Hematopoietic multipotent progenitor cell treated with erythropoietin and hydrocortisone succinate and interleukin-3 and kit ligand, for 6 days (in vitro differentiated cells): ENCODE data around the gene KLF12.

Experiments
- DNase-seq: peaks from one replicate; pipeline ENCODE4 v3.0.0-alpha.2; 2015

The KLF12 gene

GRCh38 chr13:74134777-74135325 lies 647 bp upstream of the KLF12 start:
- DNase-seq, result peak; percentile 30

GRCh38 chr13:74133657-74134201 lies 475 bp downstream of the KLF12 start:
- DNase-seq, result peak; percentile 66

- DNase-seq, result peak; percentile 23
Observed at GRCh38 chr13:74132776-74133656, 1.2 kb downstream of the KLF12 start.

- DNase-seq, result no peak
Observed at GRCh38 chr13:74132152-74132775, 1.9 kb downstream of the KLF12 start.

GRCh38 chr13:74131227-74131626 lies 3.0 kb downstream of the KLF12 start:
- no peak for DNase-seq

GRCh38 chr13:74129500-74130191 lies 4.6 kb downstream of the KLF12 start:
- peak; percentile 41 for DNase-seq

GRCh38 chr13:74128156-74128767 lies 5.9 kb downstream of the KLF12 start:
- no peak for DNase-seq

GRCh38 chr13:74118328-74118727 lies 15.9 kb downstream of the KLF12 start:
- no peak for DNase-seq

- DNase-seq, result no peak
Observed at GRCh38 chr13:74117207-74117705, 16.9 kb downstream of the KLF12 start.

- DNase-seq, result no peak
Observed at GRCh38 chr13:74115133-74115532, 19.1 kb downstream of the KLF12 start.

GRCh38 chr13:74114641-74115040 lies 19.6 kb downstream of the KLF12 start:
- DNase-seq, result no peak

GRCh38 chr13:74114202-74114601 lies 20.0 kb downstream of the KLF12 start:
- DNase-seq, result no peak

GRCh38 chr13:74111901-74112824 lies 22.0 kb downstream of the KLF12 start:
- no peak for DNase-seq

GRCh38 chr13:74111399-74111798 lies 22.8 kb downstream of the KLF12 start:
- DNase-seq, result no peak

GRCh38 chr13:74110053-74110452 lies 24.2 kb downstream of the KLF12 start:
- no peak for DNase-seq

GRCh38 chr13:74107598-74107997 lies 26.6 kb downstream of the KLF12 start:
- DNase-seq, result no peak

GRCh38 chr13:74105871-74106270 lies 28.3 kb downstream of the KLF12 start:
- DNase-seq, result no peak

- DNase-seq, result no peak
Observed at GRCh38 chr13:74104661-74105275, 29.4 kb downstream of the KLF12 start.

- DNase-seq, result no peak
Observed at GRCh38 chr13:74103970-74104555, 30.1 kb downstream of the KLF12 start.

- no peak for DNase-seq
Observed at GRCh38 chr13:74103196-74103595, 31.0 kb downstream of the KLF12 start.
